Transverse colon (tissue), 3 donors: ENCODE results near the gene GBE1.

Experiments
- POLR2A ChIP-seq: fragments of 450-650 bp; IDR thresholded peaks from one replicate; pipeline ENCODE4 v1.6.1; 2016; ENCODE audit warnings: antibody characterized with exemption, mild to moderate bottlenecking, moderate library complexity
- TF ChIP-seq, protein P1 (sequence below), 5 experiments: fragments of 200-600 bp in 3 of 5; fragments of 450-650 bp in 2 of 5; sonication (generic) in 3 of 5; IDR thresholded peaks; 1 replicate in 2 of 5; 2 replicates in 3 of 5; pipeline ENCODE4 v1.5.1; 2016 to 2017; ENCODE audit warnings: antibody characterized with exemption in 5 of 5, inconsistent platforms in 3 of 5, mild to moderate bottlenecking in 2 of 5, moderate library complexity in 1 of 5

DNA sequence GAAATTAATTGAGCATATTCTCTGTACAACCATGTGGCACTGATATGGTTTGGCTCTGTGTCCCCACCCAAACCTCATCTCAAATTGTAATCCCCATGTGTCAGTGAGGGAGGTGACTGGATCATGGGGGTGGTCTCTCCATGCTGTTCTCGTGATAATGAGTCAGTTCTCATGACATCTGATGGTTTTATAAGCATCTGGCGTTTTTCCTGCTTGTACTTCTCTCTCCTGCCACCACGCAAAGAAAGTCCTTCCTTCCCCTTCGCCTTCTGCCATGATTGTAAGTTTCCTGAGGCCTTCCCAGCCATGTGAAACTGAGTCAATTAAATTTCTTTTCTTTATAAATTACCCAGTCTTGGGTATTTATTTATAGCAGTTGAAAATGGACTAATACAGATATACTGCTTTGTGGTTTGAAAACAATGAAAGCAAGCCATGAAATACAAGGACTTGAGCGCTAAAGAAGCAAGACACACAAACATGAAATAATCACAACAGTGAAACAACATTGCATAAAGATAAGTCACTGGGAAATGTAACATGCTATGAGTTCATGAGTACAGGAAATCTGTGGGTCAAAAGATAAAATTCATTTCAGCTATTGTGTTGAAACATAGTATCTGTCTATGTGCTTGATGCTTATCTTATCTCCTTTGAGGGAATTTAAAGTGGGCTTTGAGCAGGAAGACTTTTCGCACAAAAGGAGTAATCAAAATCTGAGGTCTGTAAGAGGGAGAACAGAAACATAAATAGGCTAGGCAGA, 288.7 kb downstream of the GBE1 start:
- TF ChIP-seq, protein P1, sequence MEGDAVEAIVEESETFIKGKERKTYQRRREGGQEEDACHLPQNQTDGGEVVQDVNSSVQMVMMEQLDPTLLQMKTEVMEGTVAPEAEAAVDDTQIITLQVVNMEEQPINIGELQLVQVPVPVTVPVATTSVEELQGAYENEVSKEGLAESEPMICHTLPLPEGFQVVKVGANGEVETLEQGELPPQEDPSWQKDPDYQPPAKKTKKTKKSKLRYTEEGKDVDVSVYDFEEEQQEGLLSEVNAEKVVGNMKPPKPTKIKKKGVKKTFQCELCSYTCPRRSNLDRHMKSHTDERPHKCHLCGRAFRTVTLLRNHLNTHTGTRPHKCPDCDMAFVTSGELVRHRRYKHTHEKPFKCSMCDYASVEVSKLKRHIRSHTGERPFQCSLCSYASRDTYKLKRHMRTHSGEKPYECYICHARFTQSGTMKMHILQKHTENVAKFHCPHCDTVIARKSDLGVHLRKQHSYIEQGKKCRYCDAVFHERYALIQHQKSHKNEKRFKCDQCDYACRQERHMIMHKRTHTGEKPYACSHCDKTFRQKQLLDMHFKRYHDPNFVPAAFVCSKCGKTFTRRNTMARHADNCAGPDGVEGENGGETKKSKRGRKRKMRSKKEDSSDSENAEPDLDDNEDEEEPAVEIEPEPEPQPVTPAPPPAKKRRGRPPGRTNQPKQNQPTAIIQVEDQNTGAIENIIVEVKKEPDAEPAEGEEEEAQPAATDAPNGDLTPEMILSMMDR (IDR thresholded peaks at IDR 0.05): no peak
- TF ChIP-seq POLR2A: no peak
